Endothelial cell of umbilical vein (primary cell): Measurements from ENCODE around the gene GFOD1. TPM values are rescaled to one million over a fixed set of nuclear protein-coding genes. Genes with fewer than 3 reads are reported as not detected.

ENCODE experiments used
- BruUV-seq: library from RNA; stranded (reverse); fragments of 400-500 nt; replicated peaks from 2 replicates; lab custom pipeline; 2021; lab: Mats Ljungman, UMichigan
- CTCF ChIA-PET: fragments of 300-600, 350-600 bp; sonication (Branson Sonifier 250); formaldehyde crosslinking; loops from one replicate; lab custom pipeline; 2021; ENCODE audit warnings: antibody characterized with exemption, inconsistent platforms; lab: Charles Lee
- POLR2A ChIA-PET: fragments of 300-600, 350-600 bp; sonication (Branson Sonifier 250); formaldehyde crosslinking; loops from one replicate; lab custom pipeline; 2021; ENCODE audit warnings: antibody characterized with exemption, inconsistent platforms; lab: Charles Lee
- DNase-seq: peaks from one replicate; pipeline ENCODE4 v3.0.0-alpha.2; 2011; ENCODE audit warnings: low read depth, low spot score
- FAIRE-seq: peaks from 2 replicates; lab custom pipeline; 2011; peaks lifted over from hg19 to GRCh38; lab: Jason Lieb, UNC
- H2AFZ ChIP-seq: 2 replicates; pipeline ENCODE4 v1.6.0; 2012; ENCODE audit warnings: low read depth, low read length, control low read depth, inconsistent platforms
- H3K27ac ChIP-seq: 2 replicates; pipeline ENCODE4 v1.5.1; 2011; ENCODE audit warnings: low read depth, mild to moderate bottlenecking, control low read depth, low read length, moderate library complexity; ENCODE audit not compliant: insufficient read depth
- H3K27me3 ChIP-seq, 2 experiments: 2 replicates each; pipeline versions ENCODE4 v1.6.0 to v1.6.1; 2011; ENCODE audit warnings: low read length in 2 of 2, mixed read lengths in 1 of 2; ENCODE audit not compliant: control insufficient read depth in 2 of 2, insufficient read depth in 2 of 2
- H3K36me3 ChIP-seq, 2 experiments: 2 replicates in 1 of 2; 3 replicates in 1 of 2; pipeline ENCODE4 v1.5.1; 2011; ENCODE audit warnings: low read length in 2 of 2, mild to moderate bottlenecking in 1 of 2, moderate library complexity in 1 of 2; ENCODE audit not compliant: control insufficient read depth in 2 of 2, insufficient read depth in 2 of 2; ENCODE audit errors: extremely low read depth in 1 of 2
- H3K4me1 ChIP-seq: 3 replicates; pipeline ENCODE4 v1.5.1; 2011; ENCODE audit warnings: mild to moderate bottlenecking, low read length; ENCODE audit not compliant: control insufficient read depth, insufficient read depth; ENCODE audit errors: extremely low read depth
- H3K4me2 ChIP-seq: 2 replicates; pipeline ENCODE4 v1.6.1; 2011; ENCODE audit warnings: low read length, control low read depth, mixed read lengths; ENCODE audit not compliant: insufficient read depth
- H3K4me3 ChIP-seq, 3 experiments: fragments of 200-600 bp in 1 of 3; sonication (generic), shearing (Covaris generic) in 1 of 3; replicated peaks in 1 of 3; 2 replicates each; pipeline ENCODE4 v1.5.1; 2011 to 2016; ENCODE audit warnings: control low read depth in 3 of 3, low read length in 3 of 3, mild to moderate bottlenecking in 2 of 3, inconsistent platforms in 1 of 3, low read depth in 1 of 3, moderate library complexity in 1 of 3; ENCODE audit not compliant: insufficient read depth in 1 of 3
- H3K79me2 ChIP-seq: 2 replicates; pipeline ENCODE4 v1.6.0; 2012; ENCODE audit warnings: low read length, inconsistent platforms; ENCODE audit not compliant: control insufficient read depth, insufficient read depth
- H3K9ac ChIP-seq: replicated peaks from 2 replicates; pipeline ENCODE3; 2011; ENCODE audit warnings: low read length, control low read depth; ENCODE audit not compliant: insufficient read depth; ENCODE audit errors: extremely low read depth
- H3K9me1 ChIP-seq: replicated peaks from 3 replicates; pipeline ENCODE4 v1.6.0; 2011; ENCODE audit warnings: mild to moderate bottlenecking, low read length; ENCODE audit not compliant: control insufficient read depth, insufficient read depth; ENCODE audit errors: extremely low read depth
- H3K9me3 ChIP-seq: replicated peaks from 2 replicates; pipeline ENCODE4 v1.5.1; 2012; ENCODE audit warnings: low read length, inconsistent platforms; ENCODE audit not compliant: control insufficient read depth, insufficient read depth
- H4K20me1 ChIP-seq: replicated peaks from 2 replicates; pipeline ENCODE3; 2011; ENCODE audit warnings: mild to moderate bottlenecking, low read length; ENCODE audit not compliant: control insufficient read depth, insufficient read depth; ENCODE audit errors: extremely low read depth
- FOS ChIP-seq: IDR thresholded peaks from 2 replicates; pipeline ENCODE4 v1.6.1; 2011; ENCODE audit warnings: mild to moderate bottlenecking, low read length, moderate library complexity, borderline replicate concordance; ENCODE audit not compliant: insufficient read depth
- GATA2 ChIP-seq: IDR thresholded peaks from 2 replicates; pipeline ENCODE4 v1.7.0; 2011; ENCODE audit warnings: low read depth, mild to moderate bottlenecking, moderate library complexity, mixed read lengths, low read length; ENCODE audit not compliant: insufficient read length, insufficient read depth
- MYC ChIP-seq: IDR thresholded peaks from one replicate; pipeline ENCODE4 v1.6.1; 2011; ENCODE audit warnings: mild to moderate bottlenecking, low read depth, low read length
- POLR2A ChIP-seq: IDR thresholded peaks from 2 replicates; pipeline ENCODE4 v1.6.1; 2012; ENCODE audit warnings: low read depth, mild to moderate bottlenecking, control low read depth, low read length
- dilution Hi-C: fragments of 300-500 bp; cut with MboI; formaldehyde crosslinking; loops from one replicate; pipeline ENCODE4 v1.15.0; 2019; ENCODE audit warnings: low sequenced_read_pairs; ENCODE audit not compliant: extremely low pct_ligation_motif_present
- intact Hi-C: fragments of 100-400 bp; cut with micrococcal nuclease; formaldehyde crosslinking; loops from one replicate; pipeline ENCODE4 v1.10.0; 2022
- polyA plus RNA-seq, 4 experiments: library from polyadenylated mRNA; depleted of rRNA in 3 of 4; stranded (reverse) in 3 of 4; unstranded in 1 of 4; fragments of >200 nt; gene quantifications; 2 replicates each; pipeline versions ENCODE4 v1.2.1 to v1.2.3, GENCODE V29; 2011 to 2012; ENCODE audit warnings: missing spikeins in 1 of 4
- total RNA-seq: library from RNA; stranded (reverse); gene quantifications from 2 replicates; pipeline ENCODE4 v1.2.3, GENCODE V29; 2021
- TF ChIP-seq, protein P1 (sequence below), 2 donors: IDR thresholded peaks; 1 replicate in 1 of 2; 2 replicates in 1 of 2; pipeline ENCODE4 v1.5.1; 2011; ENCODE audit warnings: low read length in 2 of 2, mild to moderate bottlenecking in 2 of 2, moderate library complexity in 2 of 2, control low read depth in 1 of 2, inconsistent platforms in 1 of 2, low read depth in 1 of 2; ENCODE audit not compliant: insufficient read depth in 1 of 2; ENCODE audit errors: extremely low read depth in 1 of 2

GFOD1 gene
- total and polyA plus RNA-seq, 2 donors (not counting 3 experiments of a cell fraction or from before 2014, with no cell fraction given), result 12.1 to 24.1 TPM

- H3K79me2 ChIP-seq, result no peaks in the 10 kb centered on the region
- ChIA-PET CTCF (no interaction called here), POLR2A (no interaction called here)
- no peak overlapping the region for H3K4me2 ChIP-seq
- H3K27ac ChIP-seq, result no peak overlapping the region
- FAIRE-seq (no peak), DNase-seq (no peak)
- H3K9ac ChIP-seq, result no peak overlapping the region
- no TSS peak for BruUV-seq
- H3K27me3 ChIP-seq, result no peaks in the 10 kb centered on the region
- dilution Hi-C loops (loop anchor here (25.0 kb wide), 1 partner anchor 216 kb away; the partner anchor contains the start of gene SIRT5), intact Hi-C loops (no loop called here)
- H3K36me3 ChIP-seq, result no peaks in the 10 kb centered on the region
- H3K9me3 ChIP-seq, result no peaks in the 10 kb centered on the region
- TF ChIP-seq MYC (no peak), GATA2 (no peak), FOS (no peak), POLR2A (no peak)
- no peaks in the 10 kb centered on the region for H4K20me1 ChIP-seq
- no peaks in the 10 kb centered on the region for H3K4me1 ChIP-seq
- H3K4me3 ChIP-seq, result no peak overlapping the region
- H2AFZ ChIP-seq, result no peak overlapping the region
- H3K9me1 ChIP-seq, result no peaks in the 10 kb centered on the region
These were observed 141.2 kb downstream of the GFOD1 start for GRCh38 chr6:13346245-13346644.

GRCh38 chr6:13342414-13343019 is 144.9 kb downstream of the GFOD1 start:
- no peaks in the 10 kb centered on the region for H3K79me2 ChIP-seq
- CTCF ChIA-PET, result interaction anchor here (1.6 to 2.4 kb wide), 2 partner anchors 195 to 232 kb away, joined by 5 to 13 read pairs; partner anchors contain the start of gene SIRT5
- H2AFZ ChIP-seq, result no peak overlapping the region
- H3K9ac ChIP-seq, result no peak overlapping the region
- no peaks in the 10 kb centered on the region for H3K36me3 ChIP-seq
- TF ChIP-seq, protein P1, sequence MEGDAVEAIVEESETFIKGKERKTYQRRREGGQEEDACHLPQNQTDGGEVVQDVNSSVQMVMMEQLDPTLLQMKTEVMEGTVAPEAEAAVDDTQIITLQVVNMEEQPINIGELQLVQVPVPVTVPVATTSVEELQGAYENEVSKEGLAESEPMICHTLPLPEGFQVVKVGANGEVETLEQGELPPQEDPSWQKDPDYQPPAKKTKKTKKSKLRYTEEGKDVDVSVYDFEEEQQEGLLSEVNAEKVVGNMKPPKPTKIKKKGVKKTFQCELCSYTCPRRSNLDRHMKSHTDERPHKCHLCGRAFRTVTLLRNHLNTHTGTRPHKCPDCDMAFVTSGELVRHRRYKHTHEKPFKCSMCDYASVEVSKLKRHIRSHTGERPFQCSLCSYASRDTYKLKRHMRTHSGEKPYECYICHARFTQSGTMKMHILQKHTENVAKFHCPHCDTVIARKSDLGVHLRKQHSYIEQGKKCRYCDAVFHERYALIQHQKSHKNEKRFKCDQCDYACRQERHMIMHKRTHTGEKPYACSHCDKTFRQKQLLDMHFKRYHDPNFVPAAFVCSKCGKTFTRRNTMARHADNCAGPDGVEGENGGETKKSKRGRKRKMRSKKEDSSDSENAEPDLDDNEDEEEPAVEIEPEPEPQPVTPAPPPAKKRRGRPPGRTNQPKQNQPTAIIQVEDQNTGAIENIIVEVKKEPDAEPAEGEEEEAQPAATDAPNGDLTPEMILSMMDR (IDR thresholded peaks at IDR 0.05; ENCODE audit: extremely low read depth in 1 of 2, insufficient read depth in 1 of 2, low read depth in 1 of 2, low read length in 2 of 2), result no peak
- TF ChIP-seq MYC, result no peak
- dilution Hi-C loops (loop anchor here (25.0 kb wide), 1 partner anchor 220 kb away; the partner anchor contains the start of gene SIRT5), intact Hi-C loops (no loop called here)
- no peaks in the 10 kb centered on the region for H3K9me1 ChIP-seq
- no peak overlapping the region for H3K4me2 ChIP-seq
- POLR2A ChIA-PET, result no interaction called here
- no peaks in the 10 kb centered on the region for H3K4me1 ChIP-seq
- H4K20me1 ChIP-seq, result no peaks in the 10 kb centered on the region
- FAIRE-seq (no peak), DNase-seq (no peak)
- H3K9me3 ChIP-seq, result no peaks in the 10 kb centered on the region
- no TSS peak for BruUV-seq
- no peaks in the 10 kb centered on the region for H3K27me3 ChIP-seq
- no peak overlapping the region for H3K27ac ChIP-seq
- no peak overlapping the region for H3K4me3 ChIP-seq
